Measurements from ENCODE around the gene ARHGAP18.

ARHGAP18 gene

DNA sequence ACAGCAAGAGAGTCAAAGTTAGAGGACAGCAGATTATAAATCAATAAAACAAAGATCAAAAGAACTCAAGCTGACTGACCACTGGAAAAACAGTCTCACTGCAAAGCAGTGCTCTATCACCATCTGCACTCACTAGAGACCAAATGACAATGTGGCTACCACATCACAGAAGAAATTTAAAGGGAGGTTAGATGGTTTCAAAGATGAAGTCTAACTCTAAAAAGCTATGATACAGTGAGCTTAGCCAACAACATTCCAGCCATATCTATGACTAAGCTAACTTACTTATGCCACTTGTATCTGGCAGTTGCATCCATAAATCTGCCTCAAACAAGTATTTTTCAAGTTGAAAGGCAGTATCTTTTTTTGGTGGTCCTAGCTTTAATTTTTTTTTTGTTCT lies 68.6 kb downstream of the ARHGAP18 start:
- DNase-seq = no peak

DNA sequence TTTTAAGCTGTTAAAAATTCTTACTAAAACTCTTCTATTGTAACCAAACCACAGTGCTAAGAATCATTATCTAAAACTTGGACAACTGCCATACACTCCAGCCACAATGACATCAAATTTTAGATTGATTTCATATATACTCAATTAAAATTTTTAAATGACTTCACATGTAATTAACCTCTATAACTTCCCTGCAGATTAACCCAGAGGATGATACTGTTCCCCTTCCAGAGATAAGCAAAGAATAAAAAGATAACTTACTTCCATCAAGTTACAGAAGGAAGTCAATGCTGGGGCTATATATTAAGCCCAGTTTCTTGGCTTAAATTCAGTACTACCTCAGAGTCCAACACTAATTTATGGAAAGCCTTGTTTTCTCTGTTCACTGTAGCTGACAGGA lies 71.3 kb downstream of the ARHGAP18 start:
- DNase-seq = no peak

DNA sequence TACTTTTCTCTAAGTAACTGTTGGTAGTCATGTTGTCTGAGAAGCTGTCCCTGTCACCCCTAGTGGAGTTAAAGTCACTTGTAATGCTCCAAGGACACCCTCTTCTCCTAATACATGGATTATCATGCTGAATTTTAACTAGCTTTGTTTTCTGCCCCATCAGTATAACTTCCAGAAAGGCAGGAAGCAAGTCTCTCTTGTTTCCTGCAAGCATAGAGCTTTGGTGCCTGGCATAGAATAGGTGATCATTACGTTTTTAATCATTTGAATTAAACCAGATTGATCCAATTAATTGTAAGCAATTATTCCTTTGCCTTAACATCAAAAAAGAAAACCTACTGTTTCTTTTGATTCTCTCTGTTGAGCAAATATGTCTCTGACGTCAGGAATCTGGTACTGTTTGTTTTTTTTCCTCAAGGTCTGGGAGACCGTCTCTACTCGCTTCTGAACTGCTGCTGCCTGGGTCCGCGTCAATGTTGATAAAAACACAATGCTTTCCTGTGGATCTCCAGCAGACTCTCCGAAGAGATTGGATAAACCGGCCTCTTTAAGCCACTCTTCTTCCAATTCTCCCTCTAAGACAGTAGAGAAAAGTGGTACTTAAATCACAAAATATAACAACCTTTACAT lies 71.8 kb downstream of the ARHGAP18 start:
- no peak for DNase-seq

DNA sequence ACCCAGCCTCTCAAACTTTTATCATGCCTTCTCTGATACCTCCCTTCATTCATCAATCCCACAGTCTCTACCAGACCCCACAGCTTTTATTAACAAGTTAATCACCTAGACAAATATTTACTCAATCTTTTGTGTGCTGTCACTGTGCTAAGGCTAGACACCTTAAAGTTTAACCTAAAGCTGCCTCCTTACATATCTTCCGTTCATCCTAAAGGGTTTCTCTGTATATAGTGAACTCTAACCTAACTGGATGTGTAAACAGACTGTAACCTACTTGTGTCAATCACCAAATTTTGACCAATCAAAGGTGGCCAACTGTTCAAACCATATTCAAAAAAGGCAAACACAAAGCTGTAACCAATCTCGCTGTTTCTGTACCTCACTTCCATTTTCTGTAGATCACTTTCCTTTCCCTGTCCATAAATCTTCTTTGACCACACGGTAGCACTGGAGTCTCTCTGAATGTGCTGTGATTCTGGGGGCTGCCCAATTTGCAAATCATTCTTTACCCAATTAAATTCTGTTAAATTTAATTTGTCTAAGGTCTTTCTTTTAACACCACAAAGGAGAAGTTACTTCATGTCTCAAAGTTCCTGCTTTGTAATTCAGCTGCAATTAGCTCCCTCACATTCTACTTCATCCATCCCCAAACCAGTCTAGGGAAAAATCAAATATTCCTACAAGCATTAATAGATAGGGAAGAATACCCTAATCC lies 72.5 kb downstream of the ARHGAP18 start:
- no peak for DNase-seq

DNA sequence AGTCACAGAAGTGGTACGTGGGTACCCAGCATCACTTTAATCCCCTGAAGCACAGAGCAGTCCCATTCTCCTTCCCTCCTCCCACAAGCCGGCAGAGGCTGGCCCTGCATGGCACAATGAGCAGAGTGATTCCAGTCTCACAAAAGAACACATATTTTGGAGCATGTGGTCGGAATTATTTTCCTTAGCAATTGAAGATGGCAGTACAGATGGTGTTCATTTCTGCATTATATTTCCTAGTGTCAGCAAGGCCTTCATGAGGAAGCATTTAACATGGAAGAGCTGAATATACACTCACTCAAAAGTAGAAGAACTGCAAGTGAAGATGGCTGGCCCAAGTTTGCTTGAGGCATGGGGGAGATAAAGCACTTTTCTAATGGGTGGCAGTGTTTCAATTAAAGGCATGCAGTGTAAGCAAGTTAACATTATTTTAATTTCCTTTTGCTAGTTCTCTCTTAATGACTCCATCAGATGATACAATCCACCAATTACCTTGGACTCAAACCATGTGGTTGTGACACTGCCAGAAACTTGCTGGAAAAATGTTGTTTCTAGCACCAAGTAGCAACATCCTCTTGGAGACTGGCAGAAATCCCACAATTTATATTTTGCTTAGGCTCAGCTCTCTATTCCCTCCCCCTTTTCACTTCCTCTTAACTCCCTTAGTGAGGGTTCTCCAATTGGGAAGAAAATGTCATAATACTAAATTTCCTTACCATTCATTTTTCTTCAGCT lies 74.4 kb downstream of the ARHGAP18 start:
- no peak for DNase-seq

GRCh38 chr6:129634411-129635230 lies 75.4 kb downstream of the ARHGAP18 start:
- DNase-seq = no peak

DNA sequence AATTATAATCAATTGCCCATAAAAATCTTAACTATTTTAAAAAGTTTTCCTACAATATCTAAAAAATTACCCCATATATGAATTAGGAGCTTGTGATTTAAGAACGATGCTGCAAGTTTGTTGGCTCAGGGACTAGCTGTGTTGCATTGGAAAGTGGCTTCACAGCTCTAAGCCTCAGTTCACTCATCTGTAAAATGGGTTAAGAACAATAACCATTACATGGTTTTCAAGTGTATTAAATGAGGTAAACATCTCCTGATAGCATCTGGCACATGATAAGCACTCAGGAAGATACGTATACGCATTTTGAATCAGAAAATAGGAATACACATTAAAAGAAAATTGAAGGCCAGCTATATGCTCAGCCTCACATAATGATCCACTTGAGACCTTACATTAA lies 76.4 kb downstream of the ARHGAP18 start:
- DNase-seq = no peak

- DNase-seq = no peak
Measured at GRCh38 chr6:129632172-129632613, 77.8 kb downstream of the ARHGAP18 start.

DNA sequence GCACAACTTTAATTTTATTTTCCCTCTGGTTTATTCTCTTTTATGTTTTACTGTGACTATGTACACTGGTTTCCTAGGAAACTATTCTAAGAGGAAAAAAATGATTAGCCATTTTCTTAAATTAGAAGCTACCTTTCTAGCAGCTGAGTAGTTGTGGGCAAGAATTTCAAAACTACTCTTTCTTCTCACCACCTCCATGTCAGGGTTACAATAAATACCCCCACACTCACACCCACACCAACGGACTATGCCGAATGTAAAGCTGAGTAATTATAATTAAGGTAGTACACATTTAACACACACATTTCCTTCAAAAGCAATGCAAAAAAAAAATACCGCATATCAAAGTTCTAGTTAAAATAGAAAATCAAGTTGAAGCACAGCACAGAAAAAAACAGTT lies 78.9 kb downstream of the ARHGAP18 start:
- no peak for DNase-seq

- no peak for DNase-seq
Measured at GRCh38 chr6:129630596-129630995, 79.4 kb downstream of the ARHGAP18 start.

- DNase-seq = no peak
Measured at GRCh38 chr6:129628101-129628815, 81.7 kb downstream of the ARHGAP18 start.

DNA sequence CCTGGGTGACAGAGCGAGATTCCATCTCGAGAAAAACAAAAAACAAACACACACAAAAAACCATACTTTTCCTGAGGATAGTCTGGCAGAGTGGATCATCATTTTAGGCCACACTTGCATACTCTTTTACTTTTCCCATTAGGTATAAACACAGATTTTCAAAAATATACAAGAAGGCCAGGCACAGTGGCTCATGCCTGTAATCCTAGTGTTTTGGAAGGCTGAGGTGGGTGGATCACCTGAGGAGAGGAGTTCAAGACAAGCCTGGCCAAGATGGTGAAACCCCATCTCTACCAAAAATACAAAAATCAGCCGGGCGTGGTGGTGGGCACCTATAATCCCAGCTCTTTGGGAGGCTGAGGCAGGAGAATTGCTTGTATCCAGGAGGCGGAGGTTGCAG lies 85.5 kb downstream of the ARHGAP18 start:
- no peak for DNase-seq

GRCh38 chr6:129623008-129623732 lies 86.8 kb downstream of the ARHGAP18 start:
- no peak for DNase-seq

- DNase-seq = no peak
Measured at GRCh38 chr6:129621252-129621651, 88.7 kb downstream of the ARHGAP18 start.

DNA sequence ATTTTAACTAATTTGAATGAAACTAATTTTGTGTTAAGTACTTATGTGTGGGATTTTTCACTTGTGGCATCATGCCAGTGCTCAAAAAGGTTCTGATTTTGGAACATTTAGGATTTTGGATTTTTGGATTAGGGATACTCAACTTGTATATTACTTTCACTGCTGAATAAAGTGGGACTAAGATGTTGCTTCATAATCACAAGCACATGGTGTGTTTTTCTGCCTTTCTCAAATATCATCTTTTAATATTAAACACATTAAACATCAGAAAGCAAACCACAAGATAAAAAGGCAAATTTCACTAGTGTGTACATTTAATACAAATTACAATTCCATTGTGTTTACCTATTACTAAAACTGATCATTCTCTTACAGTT lies 89.8 kb downstream of the ARHGAP18 start:
- DNase-seq = no peak

DNA sequence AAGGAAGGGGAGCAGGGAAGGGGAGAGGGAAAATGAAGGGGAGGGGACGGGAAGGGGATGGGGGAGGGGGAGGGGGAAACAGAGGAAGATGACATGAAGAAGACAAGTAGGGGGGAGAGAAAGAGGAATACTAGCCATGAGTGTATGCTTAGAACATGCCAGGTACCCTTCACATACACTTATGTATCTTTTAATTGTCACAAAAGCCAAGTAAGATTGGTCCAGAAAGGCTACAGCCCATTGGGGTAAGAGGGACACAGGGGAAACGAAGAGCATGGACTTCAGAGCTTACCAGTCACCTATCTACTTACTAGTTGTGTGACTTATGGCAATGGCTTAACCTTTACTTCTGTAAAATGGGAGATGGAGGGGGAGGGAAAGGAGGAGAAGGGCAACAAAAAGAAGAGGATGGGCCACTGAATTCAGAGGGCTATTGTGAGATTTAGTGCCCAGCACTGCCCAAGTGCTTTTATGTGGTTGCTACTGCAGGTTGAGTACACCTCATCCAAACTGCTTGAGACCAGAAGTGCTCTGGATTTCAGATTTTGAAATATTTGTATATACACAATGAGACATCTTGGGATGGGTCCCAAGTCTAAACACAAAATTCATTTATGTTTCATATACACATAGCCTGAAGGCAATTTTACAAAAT lies 90.3 kb downstream of the ARHGAP18 start:
- no peak for DNase-seq

- DNase-seq = no peak
Measured at GRCh38 chr6:129617986-129618385, 92.0 kb downstream of the ARHGAP18 start.

- no peak for DNase-seq
Measured at GRCh38 chr6:129615496-129615895, 94.5 kb downstream of the ARHGAP18 start.

DNA sequence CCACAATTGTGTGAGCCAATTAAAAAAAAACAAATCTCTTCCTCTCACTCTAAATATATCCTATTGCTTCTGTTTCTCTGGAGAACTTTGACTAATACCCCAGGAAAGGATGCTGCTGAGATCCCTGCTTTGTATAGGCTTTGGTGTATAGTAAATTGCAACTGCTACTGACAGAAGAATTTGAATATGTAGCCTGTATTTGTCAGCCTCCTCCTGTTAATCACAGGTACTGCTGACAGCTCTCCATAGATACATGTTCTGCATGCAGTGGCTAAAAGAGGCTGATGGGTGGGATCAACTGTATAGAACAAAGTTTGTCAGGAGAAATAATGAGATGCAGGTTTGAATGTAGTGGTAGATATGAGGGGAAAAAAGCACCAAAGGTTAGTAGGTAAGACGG lies 95.0 kb downstream of the ARHGAP18 start:
- DNase-seq = no peak

DNA sequence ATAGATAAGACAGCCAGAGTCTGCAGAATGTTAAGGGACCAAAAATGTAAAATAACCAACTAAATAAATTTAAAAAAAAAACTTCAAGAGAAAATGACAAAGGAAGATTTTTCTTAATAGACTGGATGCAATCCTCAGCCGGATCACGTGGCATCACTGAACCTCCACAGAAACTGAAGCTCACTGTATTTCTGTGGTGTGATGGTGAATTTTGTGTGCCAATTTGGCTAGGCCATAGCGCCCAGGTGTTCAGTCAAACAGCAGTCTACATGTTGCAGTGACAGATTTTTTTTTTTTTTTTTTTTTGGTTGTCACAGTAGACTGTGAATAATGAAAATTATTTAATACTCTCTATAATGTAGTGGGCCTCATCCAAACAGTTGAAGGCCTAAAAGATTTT lies 95.5 kb downstream of the ARHGAP18 start:
- no peak for DNase-seq

DNA sequence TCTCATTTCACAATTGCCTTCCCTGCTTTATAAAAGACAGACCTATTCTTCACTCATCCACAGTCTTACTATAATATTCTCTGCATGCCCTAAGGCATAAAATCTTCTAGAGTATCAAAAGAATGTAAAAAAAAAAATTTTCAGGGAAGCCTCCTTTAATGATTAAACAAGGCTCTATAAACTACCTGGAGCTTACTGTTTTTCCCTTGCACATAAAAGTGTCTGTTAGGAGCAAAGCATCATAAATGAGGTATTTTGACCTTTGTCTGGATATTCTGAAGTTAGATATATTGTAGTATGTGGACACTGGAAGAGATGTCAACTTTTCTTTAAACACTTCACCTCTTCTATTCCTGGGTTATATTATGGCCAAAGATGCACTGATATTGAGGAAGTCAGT lies 97.5 kb downstream of the ARHGAP18 start:
- DNase-seq = no peak

Data from NCI-H2029 (cell line).